K562 (cell line): ENCODE measurements around the gene ZDHHC8. TPM values are rescaled to one million over a fixed set of nuclear protein-coding genes. Genes with fewer than 3 reads are reported as not detected.

ENCODE experiments used
- CUX1 ChIP-seq: fragments of 200-800 bp; sonication (Bioruptor generic); IDR thresholded peaks from 2 replicates; pipeline ENCODE4 v1.6.1; 2016; ENCODE audit warnings: missing genetic modification characterization, missing compliant biosample characterization
- GTF3C2 ChIP-seq: IDR thresholded peaks from 3 replicates; pipeline ENCODE4 v1.6.1; 2011; ENCODE audit warnings: borderline replicate concordance, mild to moderate bottlenecking, moderate library complexity; ENCODE audit not compliant: insufficient read length; ENCODE audit errors: extremely low read depth
- IFI16 ChIP-seq: fragments of 250-450 bp; sonication (Bioruptor Pico); IDR thresholded peaks from 2 replicates; pipeline ENCODE4 v2.1.2; 2022; ENCODE audit warnings: mild to moderate bottlenecking, inconsistent platforms
- NFATC3 ChIP-seq: fragments of 450-650 bp; IDR thresholded peaks from 2 replicates; pipeline ENCODE4 v1.6.1; 2017; ENCODE audit warnings: mild to moderate bottlenecking
- NFE2 ChIP-seq: IDR thresholded peaks from 2 replicates; pipeline ENCODE4 v1.6.1; 2014; ENCODE audit warnings: antibody characterized with exemption, low read depth
- POLR2B ChIP-seq: fragments of 450-650 bp; IDR thresholded peaks from 2 replicates; pipeline ENCODE4 v1.6.1; 2018; ENCODE audit warnings: low read depth; ENCODE audit not compliant: partially characterized antibody
- RBM34 ChIP-seq: fragments of 200-400 bp; formaldehyde crosslinking; IDR thresholded peaks from 2 replicates; pipeline ENCODE4 v1.6.1; 2018; ENCODE audit warnings: low read length, borderline replicate concordance; ENCODE audit not compliant: insufficient read depth
- RFX5 ChIP-seq: IDR thresholded peaks from 2 replicates; pipeline ENCODE4 v1.6.1; 2011; ENCODE audit warnings: low read depth, mild to moderate bottlenecking, improper control_type of control experiment, low read length
- SMAD3 ChIP-seq: fragments of 450-650 bp; formaldehyde crosslinking; conservative IDR thresholded peaks from 2 replicates; pipeline ENCODE4 v1.4.0; 2020; ENCODE audit warnings: mild to moderate bottlenecking
- TAF9B ChIP-seq: fragments of 450-650 bp; IDR thresholded peaks from 2 replicates; pipeline ENCODE4 v1.6.1; 2018; ENCODE audit warnings: mild to moderate bottlenecking; ENCODE audit not compliant: partially characterized antibody
- TRIM25 ChIP-seq: fragments of 450-650 bp; IDR thresholded peaks from 2 replicates; pipeline ENCODE4 v1.7.0; 2016; ENCODE audit warnings: borderline replicate concordance
- ZBTB43 ChIP-seq: sonication (generic); formaldehyde crosslinking; IDR thresholded peaks from 2 replicates; pipeline ENCODE4 v1.8.0; 2023; ENCODE audit warnings: mild to moderate bottlenecking, missing genetic modification reagents
- ZNF23 ChIP-seq: fragments of 250-450 bp; sonication (Bioruptor Pico); IDR thresholded peaks from 2 replicates; pipeline ENCODE4 v1.4.0; 2020; ENCODE audit warnings: mild to moderate bottlenecking
- ZNF57 ChIP-seq: fragments of 450-650 bp; formaldehyde crosslinking; IDR thresholded peaks from 2 replicates; pipeline ENCODE4 v1.4.0; 2020; ENCODE audit warnings: mild to moderate bottlenecking, moderate library complexity
- ZNF717 ChIP-seq: fragments of 250-450 bp; sonication (Bioruptor Pico); IDR thresholded peaks from 2 replicates; pipeline ENCODE4 v1.5.0; 2021
- ZZZ3 ChIP-seq: fragments of 450-650 bp; IDR thresholded peaks from 2 replicates; pipeline ENCODE4 v1.6.1; 2016; ENCODE audit warnings: antibody characterized with exemption, mild to moderate bottlenecking, moderate library complexity
- polyA plus RNA-seq, 8 experiments: library from polyadenylated mRNA; depleted of rRNA in 4 of 8; stranded (reverse) in 5 of 8; unstranded in 3 of 8; fragments of >200 nt; fragmentation: Nextera tagmentation in 2 of 8; fragmentation: Illumina TruSeq in 1 of 8; extraction: Ambion mirVana in 2 of 8; extraction: Trizol in 1 of 8; gene quantifications; 2 replicates each; pipeline versions ENCODE4 v1.2.1 to v1.2.3, GENCODE V29; 2011 to 2014; ENCODE audit warnings: inconsistent platforms in 1 of 8, missing spikeins in 1 of 8
- total RNA-seq, 7 experiments: library from RNA; depleted of rRNA in 6 of 7; stranded (reverse); fragments of >200 nt in 6 of 7; fragmentation: Illumina TruSeq in 2 of 7; extraction: Trizol in 2 of 7; gene quantifications; 2 replicates each; pipeline versions ENCODE4 v1.2.1 to v1.2.3, GENCODE V29; 2011 to 2021; ENCODE audit warnings: low replicate concordance in 1 of 7

The ZDHHC8 gene
- total and polyA plus RNA-seq, 9 of the 15 experiments (the other 6 are each of a cell fraction or from before 2014, with no cell fraction given): 0.04 to 109 (median 16.4) TPM

GRCh38 chr22:20111689-20112622, 19.6 kb upstream of the ZDHHC8 start (continued):
- TF ChIP-seq ZBTB43 (CRISPR knock-in tag) (no peak), POLR2B (peak; percentile 68), NFE2 (no peak), RBM34 (no peak), RFX5 (no peak), CUX1 (CRISPR knock-in tag) (no peak), SMAD3 (CRISPR knock-in tag) (peak; percentile 78; the same call in 1 of the 2 replicates), ZNF23 (peak; percentile 76; the same call in 1 of the 2 replicates), GTF3C2 (no peak), ZNF57 (peak; percentile 80), ZNF717 (no peak), TRIM25 (no peak), NFATC3 (no peak), TAF9B (no peak), IFI16 (CRISPR knock-in tag) (no peak), ZZZ3 (no peak)
